Activated naive CD4-positive, alpha-beta T cell treated with anti-CD3 and anti-CD28 coated beads, Interleukin-2, amount 10 ng/mL, durations not matched to agents 7 days and 5 days (primary cell): ENCODE data around the gene NAALAD2.

Experiments
- CTCF ChIA-PET: fragments of 350-600 bp; sonication (Branson Sonifier 250); formaldehyde crosslinking; loops from one replicate; lab custom pipeline; 2021; ENCODE audit warnings: antibody characterized with exemption; lab: Charles Lee
- DNase-seq: peaks from one replicate; pipeline ENCODE4 v3.0.0-alpha.2; 2020
- H3K27ac Mint-ChIP-seq: one replicate; pipeline ENCODE4 v1.8.0; 2021; ENCODE audit warnings: mild to moderate bottlenecking, moderate library complexity, mixed read lengths
- H3K27me3 Mint-ChIP-seq: one replicate; pipeline ENCODE4 v1.8.0; 2021; ENCODE audit warnings: mild to moderate bottlenecking, mixed read lengths
- H3K36me3 Mint-ChIP-seq: one replicate; pipeline ENCODE4 v1.8.0; 2021; ENCODE audit warnings: mixed read lengths
- H3K4me1 Mint-ChIP-seq: one replicate; pipeline ENCODE4 v1.8.0; 2021; ENCODE audit warnings: mixed read lengths
- H3K4me3 Mint-ChIP-seq: one replicate; pipeline ENCODE4 v1.8.0; 2021; ENCODE audit warnings: mild to moderate bottlenecking, moderate library complexity, mixed read lengths
- H3K9me3 Mint-ChIP-seq: one replicate; pipeline ENCODE4 v1.8.0; 2021; ENCODE audit warnings: mixed read lengths

The NAALAD2 gene

GRCh38 chr11:90241414-90241813 is 107.0 kb downstream of the NAALAD2 start:
- no peaks in the 10 kb centered on the region for H3K9me3 Mint-ChIP-seq
- no peaks in the 10 kb centered on the region for H3K4me1 Mint-ChIP-seq
- peaks cover 15% of the 10 kb centered on the region for H3K27me3 Mint-ChIP-seq
- no peak for DNase-seq
- no peak overlapping the region for H3K4me3 Mint-ChIP-seq
- CTCF ChIA-PET, result no interaction called here
- H3K27ac Mint-ChIP-seq, result no peak overlapping the region
- H3K36me3 Mint-ChIP-seq, result no peaks in the 10 kb centered on the region
